IPS-NIHi11 (cell line): ENCODE measurements around the gene CEACAM18.

Experiments
- DNase-seq: peaks from one replicate; pipeline ENCODE4 v3.0.0; 2012; ENCODE audit warnings: mixed read lengths, low spot score

Gene CEACAM18

DNA sequence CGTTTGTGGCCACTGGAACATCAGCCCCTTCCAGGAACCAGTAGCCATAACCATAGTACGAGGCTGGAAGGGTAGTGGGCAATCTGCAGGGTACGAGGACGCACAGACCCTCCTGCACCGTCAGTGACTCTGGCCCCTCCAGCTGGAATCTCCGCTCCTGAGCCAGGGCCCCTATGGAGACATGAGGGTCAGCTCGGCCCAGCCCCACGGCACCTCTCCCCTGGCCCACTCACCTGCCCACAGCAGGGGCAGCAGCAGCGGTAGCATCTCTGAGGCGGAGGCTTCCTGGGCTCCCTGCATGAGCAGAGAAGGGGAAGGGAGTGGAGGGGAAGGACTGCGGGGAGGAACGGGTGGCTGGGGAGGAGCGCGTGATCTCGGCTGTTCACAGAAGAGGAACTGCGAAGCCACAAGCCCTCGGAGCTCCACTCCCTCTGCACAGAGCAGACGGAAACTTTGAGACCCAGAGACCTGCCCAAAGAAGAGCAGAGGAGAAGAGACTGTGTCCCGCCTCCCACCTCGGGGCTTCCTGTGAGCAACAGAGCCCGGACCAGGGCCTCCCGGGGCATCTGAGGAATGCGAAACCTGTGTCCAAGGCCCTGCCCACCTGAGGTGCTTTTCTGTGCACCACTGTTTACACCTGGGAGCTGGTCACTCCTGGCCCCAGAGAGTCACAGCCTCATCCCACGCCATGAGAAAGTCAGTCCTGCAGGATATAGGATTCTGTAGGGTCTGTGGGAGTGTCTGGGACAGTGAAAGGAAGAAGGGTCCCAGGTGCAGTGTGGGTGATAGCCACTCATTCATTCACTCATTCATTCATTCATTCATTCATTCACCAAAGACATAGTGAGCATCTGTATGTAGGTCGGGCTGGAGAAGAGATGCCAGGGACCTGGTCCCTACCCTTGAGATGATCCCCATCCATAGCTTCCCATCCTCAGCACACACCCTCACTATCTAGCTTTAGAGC, 53.3 kb downstream of the CEACAM18 start, which contains the start of gene SIGLEC6:
Gene SIGLEC6, minus strand, starts transcription at position 322 of the 967 bp plus-strand sequence. Its CDS starts 22 bp downstream, at position 300.
- no peak for DNase-seq

GRCh38 chr19:51535535-51535934, 57.2 kb downstream of the CEACAM18 start:
- no peak for DNase-seq

- DNase-seq: no peak
Measured at GRCh38 chr19:51539821-51540366, 61.6 kb downstream of the CEACAM18 start.
